ENCODE data around the gene HIC2. TPM values are rescaled to one million over a fixed set of nuclear protein-coding genes. Genes with fewer than 3 reads are reported as not detected.
"Not testable (repeated sequence)": the region's sequence is repeated elsewhere in the genome, so short reads cannot be mapped to it uniquely, and the experiment has no call there.

The HIC2 gene, protein sequence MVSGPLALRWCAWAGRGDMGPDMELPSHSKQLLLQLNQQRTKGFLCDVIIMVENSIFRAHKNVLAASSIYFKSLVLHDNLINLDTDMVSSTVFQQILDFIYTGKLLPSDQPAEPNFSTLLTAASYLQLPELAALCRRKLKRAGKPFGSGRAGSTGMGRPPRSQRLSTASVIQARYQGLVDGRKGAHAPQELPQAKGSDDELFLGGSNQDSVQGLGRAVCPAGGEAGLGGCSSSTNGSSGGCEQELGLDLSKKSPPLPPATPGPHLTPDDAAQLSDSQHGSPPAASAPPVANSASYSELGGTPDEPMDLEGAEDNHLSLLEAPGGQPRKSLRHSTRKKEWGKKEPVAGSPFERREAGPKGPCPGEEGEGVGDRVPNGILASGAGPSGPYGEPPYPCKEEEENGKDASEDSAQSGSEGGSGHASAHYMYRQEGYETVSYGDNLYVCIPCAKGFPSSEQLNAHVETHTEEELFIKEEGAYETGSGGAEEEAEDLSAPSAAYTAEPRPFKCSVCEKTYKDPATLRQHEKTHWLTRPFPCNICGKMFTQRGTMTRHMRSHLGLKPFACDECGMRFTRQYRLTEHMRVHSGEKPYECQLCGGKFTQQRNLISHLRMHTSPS
- 30.5 TPM for polyA plus RNA-seq (2013, experiment 1 of 4)
- polyA plus RNA-seq (2013, experiment 2 of 4): 34.0 TPM
- polyA plus RNA-seq (2013, experiment 3 of 4): 23.5 TPM
- polyA plus RNA-seq (2013, experiment 4 of 4): 26.5 TPM

DNA sequence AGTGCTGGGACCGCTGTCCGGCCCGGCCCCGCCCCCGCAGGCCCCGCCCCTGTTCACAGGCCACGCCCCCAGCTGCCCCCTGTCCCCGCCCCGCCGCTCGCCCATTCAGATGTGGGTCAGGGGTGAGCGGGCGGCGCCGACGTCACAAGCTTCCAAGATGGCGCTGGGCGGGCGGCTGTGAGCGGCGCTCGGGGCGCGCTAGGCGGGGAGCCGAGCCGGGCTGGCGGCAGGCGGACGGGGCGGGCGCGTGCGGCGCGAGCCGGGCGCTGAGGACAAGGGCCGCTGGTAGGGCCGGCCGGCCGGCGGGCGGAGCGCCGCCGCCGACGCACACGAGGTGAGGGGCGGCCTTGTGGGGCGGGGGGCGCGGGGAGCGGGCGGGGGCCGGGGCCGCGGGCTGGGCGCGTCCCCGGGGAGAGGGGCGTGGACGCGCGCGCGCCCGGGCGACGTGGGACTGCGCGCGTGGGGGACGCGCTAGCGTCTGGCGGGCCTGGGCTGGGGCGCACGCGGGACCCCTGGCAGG lies at the start of gene HIC2:
Gene HIC2 (plus strand): TSS at position 145 of the 520 bp plus-strand sequence. CDS start 25,461 bp downstream, outside the sequence.
- not testable (repeated sequence) for H3K36me3 ChIP-seq (ENCODE audit: control insufficient read depth, insufficient read depth, low read length); H3K9me3 ChIP-seq (ENCODE audit: control insufficient read depth, low read length); H3K27ac ChIP-seq (ENCODE audit: insufficient read depth, low read depth, low read length, poor library complexity, severe bottlenecking); H3K27me3 ChIP-seq (ENCODE audit: control insufficient read depth, insufficient read depth, low read length, poor library complexity, severe bottlenecking); H3K4me1 ChIP-seq (ENCODE audit: control insufficient read depth, insufficient read depth, low read length)
- H3K4me3 ChIP-seq (ENCODE audit: insufficient read depth, low read depth, low read length): peak within 1 kb of the TSS; percentile 38
- WGBS, 2 experiments: 0% methylated on average over 5 to 13 of the region's 81 CpGs

DNA sequence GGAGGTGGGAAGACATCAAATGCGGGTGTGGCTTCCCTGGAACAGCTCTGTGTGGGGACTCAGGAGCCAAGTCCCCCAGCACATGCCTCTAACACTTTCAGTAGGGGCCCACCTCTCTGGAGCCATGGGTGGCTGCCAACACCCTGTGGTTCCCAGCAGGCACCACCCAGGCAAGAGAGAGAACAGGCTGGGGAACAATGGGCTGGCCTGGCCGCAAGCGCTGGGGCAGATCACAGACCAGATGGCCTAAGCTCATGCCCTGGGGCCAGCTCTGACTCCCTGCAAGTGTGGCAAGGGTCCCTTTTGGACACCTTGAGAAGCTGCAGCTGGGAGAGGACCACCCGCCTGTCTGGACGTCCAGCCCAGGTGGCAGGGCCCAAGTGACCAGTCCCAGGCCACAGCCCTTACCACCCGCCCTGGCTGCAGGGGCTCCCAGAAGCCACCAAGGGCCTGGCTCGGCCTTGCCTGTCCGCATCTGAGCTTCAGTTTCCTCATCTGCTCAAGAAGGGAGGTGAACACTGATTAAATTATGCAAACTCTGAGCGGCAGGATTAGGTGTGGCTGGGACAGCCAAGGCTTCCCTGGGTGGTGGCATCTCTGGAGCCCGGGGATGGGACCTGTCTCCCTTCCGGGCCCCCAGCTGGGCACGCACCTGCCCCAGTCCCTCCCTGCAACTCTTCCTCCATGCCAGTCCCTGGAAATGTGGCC lies 48.4 kb upstream of the HIC2 start:
- not testable (repeated sequence) for H3K4me3 ChIP-seq (ENCODE audit: insufficient read depth, low read depth, low read length); H3K4me1 ChIP-seq (ENCODE audit: control insufficient read depth, insufficient read depth, low read length); H3K9me3 ChIP-seq (ENCODE audit: control insufficient read depth, low read length); H3K27ac ChIP-seq (ENCODE audit: insufficient read depth, low read depth, low read length, poor library complexity, severe bottlenecking); H3K27me3 ChIP-seq (ENCODE audit: control insufficient read depth, insufficient read depth, low read length, poor library complexity, severe bottlenecking); H3K36me3 ChIP-seq (ENCODE audit: control insufficient read depth, insufficient read depth, low read length)
- 94 to 97% methylated on average over 3 to 4 of the region's 12 CpGs for WGBS, 2 experiments

DNA sequence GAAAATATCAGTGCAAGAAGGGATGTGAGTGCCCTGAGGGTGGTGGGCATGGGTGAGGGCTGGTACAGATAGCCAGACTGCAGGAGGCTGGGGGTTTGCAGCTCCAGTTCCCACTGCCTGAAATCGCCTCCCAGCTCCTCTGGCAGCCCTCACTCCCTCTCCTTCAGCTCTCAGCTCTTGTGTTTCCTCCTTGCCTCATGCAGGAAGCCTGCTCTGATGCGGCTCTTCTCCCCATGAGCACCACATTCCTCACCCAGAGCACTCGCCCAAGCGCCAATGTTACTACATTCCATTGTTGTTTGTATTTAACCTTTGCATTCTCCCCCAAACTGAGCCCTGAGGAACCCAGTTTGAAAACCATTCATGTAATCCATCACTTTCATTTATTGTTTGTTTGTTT lies 41.3 kb upstream of the HIC2 start:
- WGBS, 2 experiments: no CpG with 5 or more reads among the region's 4 CpGs
- H3K27me3 ChIP-seq (ENCODE audit: control insufficient read depth, insufficient read depth, low read length, poor library complexity, severe bottlenecking); H3K9me3 ChIP-seq (ENCODE audit: control insufficient read depth, low read length); H3K36me3 ChIP-seq (ENCODE audit: control insufficient read depth, insufficient read depth, low read length); H3K27ac ChIP-seq (ENCODE audit: insufficient read depth, low read depth, low read length, poor library complexity, severe bottlenecking); H3K4me1 ChIP-seq (ENCODE audit: control insufficient read depth, insufficient read depth, low read length); H3K4me3 ChIP-seq (ENCODE audit: insufficient read depth, low read depth, low read length): not testable (repeated sequence)

DNA sequence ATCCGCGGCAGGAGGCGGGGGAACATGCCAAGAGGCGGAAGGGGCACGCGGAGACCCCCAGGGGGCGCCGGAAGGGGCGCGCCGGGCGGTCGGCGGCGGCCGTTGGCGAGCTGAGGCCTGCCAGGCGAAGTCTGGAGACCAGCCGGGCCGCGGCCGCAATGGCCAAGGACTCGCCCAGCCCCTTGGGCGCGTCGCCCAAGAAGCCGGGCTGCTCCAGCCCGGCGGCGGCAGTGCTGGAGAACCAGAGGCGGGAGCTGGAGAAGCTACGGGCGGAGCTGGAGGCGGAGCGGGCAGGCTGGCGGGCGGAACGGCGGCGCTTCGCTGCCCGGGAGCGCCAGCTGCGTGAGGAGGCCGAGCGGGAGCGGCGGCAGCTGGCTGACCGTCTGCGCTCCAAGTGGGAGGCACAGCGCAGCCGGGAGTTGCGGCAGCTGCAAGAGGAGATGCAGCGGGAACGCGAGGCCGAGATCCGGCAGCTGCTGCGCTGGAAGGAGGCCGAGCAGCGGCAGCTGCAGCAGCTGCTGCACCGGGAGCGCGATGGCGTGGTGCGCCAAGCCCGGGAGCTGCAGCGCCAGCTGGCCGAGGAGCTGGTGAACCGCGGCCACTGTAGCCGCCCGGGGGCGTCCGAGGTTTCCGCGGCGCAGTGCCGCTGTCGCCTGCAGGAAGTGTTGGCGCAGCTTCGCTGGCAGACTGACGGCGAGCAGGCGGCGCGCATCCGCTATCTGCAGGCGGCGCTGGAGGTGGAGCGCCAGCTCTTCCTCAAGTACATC lies 33.3 kb upstream of the HIC2 start, which contains the start of gene RIMBP3B:
Gene RIMBP3B (plus strand): TSS at position 51 of the 767 bp plus-strand sequence. CDS start 108 bp downstream, at position 159.
- H3K4me1 ChIP-seq (ENCODE audit: control insufficient read depth, insufficient read depth, low read length); H3K27me3 ChIP-seq (ENCODE audit: control insufficient read depth, insufficient read depth, low read length, poor library complexity, severe bottlenecking); H3K4me3 ChIP-seq (ENCODE audit: insufficient read depth, low read depth, low read length); H3K36me3 ChIP-seq (ENCODE audit: control insufficient read depth, insufficient read depth, low read length); H3K9me3 ChIP-seq (ENCODE audit: control insufficient read depth, low read length); H3K27ac ChIP-seq (ENCODE audit: insufficient read depth, low read depth, low read length, poor library complexity, severe bottlenecking): not testable (repeated sequence)
- WGBS, 2 experiments: no CpG with 5 or more reads among the region's 91 CpGs

DNA sequence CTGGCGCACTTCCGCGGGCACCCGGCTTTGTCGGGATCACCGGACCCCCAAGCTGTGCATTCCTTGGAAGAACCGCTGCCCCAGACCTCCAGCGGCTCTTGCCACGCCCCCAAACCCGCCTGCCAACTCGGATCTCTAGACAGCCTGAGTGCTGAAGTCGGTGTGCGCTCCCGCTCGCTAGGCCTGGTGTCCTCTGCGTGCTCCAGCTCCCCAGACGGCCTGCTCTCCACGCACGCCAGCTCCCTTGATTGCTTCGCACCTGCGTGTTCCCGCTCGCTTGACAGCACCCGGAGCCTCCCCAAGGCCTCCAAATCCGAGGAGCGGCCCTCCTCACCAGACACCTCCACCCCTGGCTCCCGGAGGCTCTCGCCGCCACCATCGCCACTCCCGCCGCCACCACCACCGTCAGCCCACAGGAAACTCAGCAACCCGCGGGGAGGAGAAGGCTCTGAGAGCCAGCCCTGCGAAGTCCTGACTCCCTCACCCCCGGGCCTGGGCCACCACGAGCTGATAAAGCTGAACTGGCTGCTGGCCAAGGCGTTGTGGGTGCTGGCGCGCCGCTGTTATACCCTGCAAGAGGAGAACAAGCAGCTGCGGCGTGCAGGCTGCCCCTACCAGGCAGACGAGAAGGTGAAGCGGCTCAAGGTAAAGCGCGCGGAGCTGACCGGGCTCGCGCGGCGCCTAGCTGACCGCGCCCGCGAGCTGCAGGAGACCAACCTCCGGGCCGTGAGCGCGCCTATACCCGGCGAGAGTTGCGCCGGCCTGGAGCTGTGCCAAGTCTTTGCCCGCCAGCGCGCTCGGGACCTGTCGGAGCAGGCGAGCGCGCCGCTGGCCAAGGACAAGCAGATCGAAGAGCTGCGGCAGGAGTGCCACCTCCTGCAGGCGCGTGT lies 32.5 kb upstream of the HIC2 start:
- H3K4me1 ChIP-seq (ENCODE audit: control insufficient read depth, insufficient read depth, low read length); H3K4me3 ChIP-seq (ENCODE audit: insufficient read depth, low read depth, low read length); H3K36me3 ChIP-seq (ENCODE audit: control insufficient read depth, insufficient read depth, low read length); H3K9me3 ChIP-seq (ENCODE audit: control insufficient read depth, low read length); H3K27ac ChIP-seq (ENCODE audit: insufficient read depth, low read depth, low read length, poor library complexity, severe bottlenecking); H3K27me3 ChIP-seq (ENCODE audit: control insufficient read depth, insufficient read depth, low read length, poor library complexity, severe bottlenecking): not testable (repeated sequence)
- no CpG with 5 or more reads among the region's 79 CpGs for WGBS, 2 experiments

DNA sequence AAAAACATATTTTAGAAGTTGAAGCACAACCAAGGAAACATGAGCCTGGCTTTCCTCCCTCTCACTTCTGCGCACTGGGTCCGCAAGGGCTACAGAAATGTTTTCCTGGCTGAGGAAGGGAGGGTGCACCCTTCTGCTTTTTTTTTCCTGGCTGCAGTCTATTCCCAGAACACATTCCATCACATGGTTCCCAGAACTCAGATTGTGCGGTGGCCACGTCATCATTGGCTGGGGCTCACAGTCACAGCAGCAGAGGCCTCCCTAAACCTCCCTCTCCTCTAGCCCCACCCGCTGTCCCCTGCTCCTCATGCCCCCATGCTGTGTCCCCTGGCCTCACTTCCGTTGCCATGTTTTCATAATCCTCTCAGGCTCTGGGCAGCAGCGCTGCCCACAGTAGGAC lies 27.7 kb upstream of the HIC2 start:
- not testable (repeated sequence) for H3K4me1 ChIP-seq (ENCODE audit: control insufficient read depth, insufficient read depth, low read length); H3K27me3 ChIP-seq (ENCODE audit: control insufficient read depth, insufficient read depth, low read length, poor library complexity, severe bottlenecking); H3K9me3 ChIP-seq (ENCODE audit: control insufficient read depth, low read length); H3K4me3 ChIP-seq (ENCODE audit: insufficient read depth, low read depth, low read length); H3K36me3 ChIP-seq (ENCODE audit: control insufficient read depth, insufficient read depth, low read length); H3K27ac ChIP-seq (ENCODE audit: insufficient read depth, low read depth, low read length, poor library complexity, severe bottlenecking)
- no CpG with 5 or more reads among the region's 7 CpGs for WGBS, 2 experiments

DNA sequence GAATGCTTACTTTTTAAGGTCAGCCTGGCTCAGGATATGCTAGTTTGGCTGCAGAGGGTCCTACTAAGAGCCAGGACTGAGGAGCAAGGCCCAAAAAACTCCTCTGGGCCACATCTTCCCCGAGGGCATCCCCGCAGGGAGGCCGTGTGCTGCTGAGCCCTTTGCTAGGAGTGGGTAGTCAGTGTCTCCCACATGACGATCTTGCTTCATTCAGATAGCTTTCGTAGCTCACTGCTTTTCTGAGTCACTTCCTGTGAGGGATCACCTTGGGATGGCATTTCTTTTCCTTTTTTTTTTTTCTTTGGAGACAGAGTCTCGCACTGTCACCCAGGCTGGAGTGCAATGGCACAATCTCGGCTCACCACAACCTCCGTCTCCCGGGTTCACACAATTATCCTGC lies 27.2 kb upstream of the HIC2 start:
- not testable (repeated sequence) for H3K9me3 ChIP-seq (ENCODE audit: control insufficient read depth, low read length); H3K27ac ChIP-seq (ENCODE audit: insufficient read depth, low read depth, low read length, poor library complexity, severe bottlenecking); H3K27me3 ChIP-seq (ENCODE audit: control insufficient read depth, insufficient read depth, low read length, poor library complexity, severe bottlenecking); H3K4me1 ChIP-seq (ENCODE audit: control insufficient read depth, insufficient read depth, low read length); H3K36me3 ChIP-seq (ENCODE audit: control insufficient read depth, insufficient read depth, low read length); H3K4me3 ChIP-seq (ENCODE audit: insufficient read depth, low read depth, low read length)
- WGBS, 2 experiments: no CpG with 5 or more reads among the region's 9 CpGs

DNA sequence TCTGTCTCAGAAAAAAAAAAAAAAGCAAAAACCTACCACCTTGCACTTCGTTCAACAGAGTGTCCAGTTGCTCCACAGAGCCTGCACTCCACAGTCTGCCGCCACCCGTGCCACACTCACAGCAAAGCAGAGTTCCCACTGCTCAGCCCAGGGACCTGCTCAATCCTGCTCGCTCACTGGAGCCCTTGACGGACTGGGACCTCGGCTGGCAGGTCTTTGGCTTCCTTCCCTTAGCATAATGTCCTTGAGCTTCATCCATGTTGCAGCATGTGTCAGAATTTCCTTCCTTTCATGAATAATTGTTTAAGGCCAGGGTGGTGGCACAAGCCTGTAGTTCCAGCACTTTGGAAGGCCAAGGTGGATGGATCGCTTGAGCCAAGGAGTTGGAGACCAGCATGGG lies 22.6 kb upstream of the HIC2 start:
- not testable (repeated sequence) for H3K4me3 ChIP-seq (ENCODE audit: insufficient read depth, low read depth, low read length); H3K9me3 ChIP-seq (ENCODE audit: control insufficient read depth, low read length); H3K27ac ChIP-seq (ENCODE audit: insufficient read depth, low read depth, low read length, poor library complexity, severe bottlenecking); H3K4me1 ChIP-seq (ENCODE audit: control insufficient read depth, insufficient read depth, low read length); H3K27me3 ChIP-seq (ENCODE audit: control insufficient read depth, insufficient read depth, low read length, poor library complexity, severe bottlenecking); H3K36me3 ChIP-seq (ENCODE audit: control insufficient read depth, insufficient read depth, low read length)
- WGBS, 2 experiments: no CpG with 5 or more reads among the region's 7 CpGs

DNA sequence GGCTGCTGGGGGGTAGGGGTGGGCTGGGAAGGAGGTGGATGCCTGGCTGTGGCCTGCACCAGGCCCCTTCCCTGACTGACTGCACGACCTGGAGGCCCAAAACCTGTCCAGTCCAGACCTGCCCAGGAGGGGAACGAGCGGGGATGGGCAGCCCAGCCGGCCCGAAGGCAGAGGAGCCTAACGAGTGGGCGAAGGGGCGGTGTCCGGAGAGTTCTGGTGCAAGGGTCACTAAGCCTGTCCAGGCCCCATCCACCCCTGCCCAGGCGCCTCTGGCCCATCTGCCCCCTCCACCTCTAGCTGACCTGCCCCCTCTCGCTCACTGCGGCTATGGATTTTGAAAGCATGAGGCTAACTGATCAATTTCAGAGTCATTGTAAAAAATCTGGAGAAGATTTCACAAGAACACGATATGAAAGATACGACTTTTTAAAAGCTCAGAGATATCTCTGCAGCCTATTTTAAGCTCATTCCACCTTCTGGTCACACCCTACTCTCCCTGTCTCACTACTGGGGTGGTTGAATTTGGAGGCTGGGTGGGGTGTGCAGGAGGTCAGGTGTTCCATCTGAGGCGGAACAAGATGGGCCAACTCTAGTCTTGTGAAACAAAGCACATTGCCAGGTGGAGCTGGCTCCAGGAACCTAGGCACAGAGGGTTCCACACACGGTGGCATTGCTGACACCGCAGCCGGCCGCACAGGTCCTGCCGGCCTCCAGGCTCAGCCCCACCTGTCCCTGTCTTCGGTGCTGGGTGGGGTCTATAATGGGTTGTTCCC lies 15.8 kb upstream of the HIC2 start:
- H3K9me3 ChIP-seq (ENCODE audit: control insufficient read depth, low read length); H3K4me3 ChIP-seq (ENCODE audit: insufficient read depth, low read depth, low read length); H3K36me3 ChIP-seq (ENCODE audit: control insufficient read depth, insufficient read depth, low read length); H3K27me3 ChIP-seq (ENCODE audit: control insufficient read depth, insufficient read depth, low read length, poor library complexity, severe bottlenecking); H3K4me1 ChIP-seq (ENCODE audit: control insufficient read depth, insufficient read depth, low read length); H3K27ac ChIP-seq (ENCODE audit: insufficient read depth, low read depth, low read length, poor library complexity, severe bottlenecking): not testable (repeated sequence)
- WGBS, 2 experiments: no CpG with 5 or more reads among the region's 21 CpGs

All from ectodermal cell (in vitro differentiated cells).